Right forelimb (tissue), 1 donor: ENCODE results near the gene C3orf52.
"Not testable (repeated sequence)": the region's sequence is repeated elsewhere in the genome, so short reads cannot be mapped to it uniquely, and the experiment has no call there.

Experiments used
- DNase-seq: peaks from one replicate; pipeline ENCODE4 v3.0.0-alpha.2; 2018

C3orf52 gene, protein sequence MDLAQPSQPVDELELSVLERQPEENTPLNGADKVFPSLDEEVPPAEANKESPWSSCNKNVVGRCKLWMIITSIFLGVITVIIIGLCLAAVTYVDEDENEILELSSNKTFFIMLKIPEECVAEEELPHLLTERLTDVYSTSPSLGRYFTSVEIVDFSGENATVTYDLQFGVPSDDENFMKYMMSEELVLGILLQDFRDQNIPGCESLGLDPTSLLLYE

GRCh38 chr3:112086076-112086854 lies at the start of gene C3orf52:
TSS of gene C3orf52 (plus strand) at chr3:112086389. CDS start at chr3:112086408, 19 bp downstream.
- peak; percentile 81 for DNase-seq

DNA sequence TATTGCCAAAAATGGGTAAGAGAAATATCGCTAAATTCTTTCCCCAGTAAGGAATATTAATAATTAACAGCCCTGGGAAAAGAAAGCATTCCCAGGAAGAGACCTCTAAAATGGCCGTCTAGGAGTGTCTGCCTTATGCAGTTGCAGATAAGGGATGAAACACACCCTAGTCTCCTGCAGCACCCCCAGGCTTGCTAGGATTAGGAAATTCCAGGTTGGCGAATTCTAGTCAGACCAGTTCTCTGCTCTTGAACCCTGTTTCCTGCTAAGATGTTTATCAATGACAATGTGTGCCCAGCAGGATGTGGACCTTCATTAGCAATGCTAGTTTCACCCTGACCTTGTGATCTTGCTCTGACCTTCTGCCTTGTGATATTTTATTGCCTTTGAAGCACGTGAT lies 49.0 kb upstream of the C3orf52 start:
- DNase-seq: not testable (repeated sequence)

GRCh38 chr3:112038863-112039262 lies 47.3 kb upstream of the C3orf52 start:
- no peak for DNase-seq

GRCh38 chr3:112041321-112041720 lies 44.9 kb upstream of the C3orf52 start:
- DNase-seq: no peak

GRCh38 chr3:112042842-112043280 lies 43.3 kb upstream of the C3orf52 start:
- DNase-seq: no peak

- peak; percentile 47 for DNase-seq
Observed at GRCh38 chr3:112043621-112044201, 42.5 kb upstream of the C3orf52 start.

- DNase-seq: no peak
Observed at GRCh38 chr3:112046599-112046998, 39.6 kb upstream of the C3orf52 start.

DNA sequence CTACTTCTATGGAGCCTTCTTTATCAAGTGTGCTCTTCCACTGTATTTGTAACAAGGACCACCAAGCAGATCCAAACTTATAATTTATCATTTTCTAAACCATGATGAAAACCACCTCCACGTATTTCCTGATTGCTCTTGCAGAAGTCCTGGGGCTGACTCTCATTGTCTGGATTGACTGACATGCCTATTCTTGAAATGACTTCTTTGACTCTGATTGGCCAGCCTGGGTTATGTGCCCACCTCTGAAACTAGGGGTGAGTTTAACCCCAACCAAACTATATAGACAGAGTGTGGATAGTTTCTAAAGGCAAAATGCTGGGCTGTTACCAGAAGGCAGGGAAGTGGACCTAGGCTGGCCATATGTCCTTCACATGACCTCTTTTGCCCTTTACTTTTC lies 38.9 kb upstream of the C3orf52 start:
- no peak for DNase-seq

DNA sequence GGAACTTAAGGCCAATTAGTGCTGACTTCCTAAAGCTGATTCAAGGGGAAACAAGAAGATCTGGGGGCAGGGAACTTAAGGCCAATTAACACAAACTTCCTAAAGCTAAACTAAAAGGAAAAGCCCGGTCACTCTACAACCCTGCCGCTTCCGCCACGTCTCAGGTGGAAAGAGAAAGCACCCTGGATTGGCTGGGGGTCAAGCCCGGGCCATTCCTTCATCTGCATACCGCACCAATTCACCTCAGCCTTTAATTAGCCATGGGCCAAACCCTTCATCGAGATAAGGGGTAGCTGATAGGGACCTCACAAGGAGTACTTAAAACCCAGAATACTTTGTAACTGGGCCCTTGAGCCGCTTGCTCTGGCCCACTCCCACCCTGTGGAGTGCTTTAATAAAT lies 37.3 kb upstream of the C3orf52 start:
- no peak for DNase-seq

- no peak for DNase-seq
Observed at GRCh38 chr3:112053229-112053628, 33.0 kb upstream of the C3orf52 start.

DNA sequence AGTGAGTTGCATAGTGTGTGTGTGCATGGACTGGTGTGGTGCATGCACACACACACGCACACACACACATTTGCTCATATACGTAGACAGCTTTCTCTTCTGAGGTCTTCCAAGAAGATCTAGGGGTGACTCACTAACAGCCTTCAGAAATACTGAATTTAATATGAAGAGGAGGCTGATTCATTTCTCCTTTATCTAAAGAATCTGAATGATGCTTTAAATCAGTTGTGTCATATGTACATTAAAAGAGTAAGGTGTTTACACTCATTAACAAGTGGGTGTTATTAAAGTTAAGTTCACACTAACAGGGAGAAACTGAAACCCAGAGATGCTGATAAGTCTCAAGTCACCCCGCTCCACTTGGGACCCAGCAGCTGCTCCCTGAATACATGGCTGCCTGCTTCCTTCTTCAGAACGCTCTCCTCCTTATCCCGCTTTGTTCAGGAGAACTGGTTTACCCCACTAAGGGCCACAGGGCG lies 29.7 kb upstream of the C3orf52 start:
- DNase-seq: no peak

GRCh38 chr3:112059497-112059896 lies 26.7 kb upstream of the C3orf52 start:
- no peak for DNase-seq

DNA sequence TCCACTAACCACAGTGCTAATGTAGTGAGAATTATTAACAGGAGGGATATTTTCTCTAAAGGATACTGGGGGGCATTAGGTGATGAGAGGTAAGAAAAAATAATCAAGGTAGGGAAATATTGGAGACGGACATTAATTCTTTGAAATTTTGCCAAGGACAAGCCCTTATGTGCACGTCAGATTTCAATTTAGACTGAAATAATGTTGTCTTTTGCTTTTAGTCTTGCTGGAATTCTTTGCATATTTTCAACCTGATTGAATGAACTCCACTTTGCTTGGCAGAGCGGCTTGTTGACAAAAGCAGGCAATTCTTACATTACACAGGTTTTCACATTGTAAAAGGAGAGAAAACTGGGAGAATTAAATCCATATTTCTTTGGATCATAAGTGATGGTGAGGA lies 25.0 kb upstream of the C3orf52 start:
- DNase-seq: no peak

DNA sequence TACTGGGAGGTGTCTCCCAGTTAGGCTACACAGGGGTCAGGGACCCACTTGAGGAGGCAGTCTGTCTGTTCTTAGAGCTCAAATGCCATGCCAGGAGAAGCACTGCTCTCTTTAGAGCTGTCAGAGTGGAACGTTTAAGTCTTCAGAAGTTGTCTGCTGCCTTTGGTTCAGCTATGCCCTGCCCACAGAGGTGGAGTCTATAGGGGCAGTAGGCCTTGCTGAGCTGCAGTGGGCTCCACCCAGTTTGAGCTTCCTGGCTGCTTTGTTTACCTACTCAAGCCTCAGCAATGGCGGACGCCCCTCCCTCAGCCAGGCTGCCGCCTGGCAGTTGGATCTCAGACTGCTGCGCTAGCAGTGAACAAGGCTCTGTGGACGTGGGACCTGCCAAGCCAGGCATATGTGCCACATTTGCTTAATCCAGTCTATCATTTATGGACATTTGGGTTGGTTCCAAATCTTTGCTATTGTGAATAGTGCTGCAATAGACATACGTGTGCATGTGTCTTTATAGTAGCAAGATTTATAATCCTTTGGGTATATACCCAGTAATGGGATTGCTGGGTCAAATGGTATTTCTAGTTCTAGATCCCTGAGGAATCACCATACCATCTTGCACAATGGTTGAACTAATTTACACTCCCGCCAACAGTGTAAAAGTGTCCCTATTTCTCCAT lies 13.7 kb upstream of the C3orf52 start:
- not testable (repeated sequence) for DNase-seq

GRCh38 chr3:112074006-112074405 lies 12.2 kb upstream of the C3orf52 start:
- no peak for DNase-seq

DNA sequence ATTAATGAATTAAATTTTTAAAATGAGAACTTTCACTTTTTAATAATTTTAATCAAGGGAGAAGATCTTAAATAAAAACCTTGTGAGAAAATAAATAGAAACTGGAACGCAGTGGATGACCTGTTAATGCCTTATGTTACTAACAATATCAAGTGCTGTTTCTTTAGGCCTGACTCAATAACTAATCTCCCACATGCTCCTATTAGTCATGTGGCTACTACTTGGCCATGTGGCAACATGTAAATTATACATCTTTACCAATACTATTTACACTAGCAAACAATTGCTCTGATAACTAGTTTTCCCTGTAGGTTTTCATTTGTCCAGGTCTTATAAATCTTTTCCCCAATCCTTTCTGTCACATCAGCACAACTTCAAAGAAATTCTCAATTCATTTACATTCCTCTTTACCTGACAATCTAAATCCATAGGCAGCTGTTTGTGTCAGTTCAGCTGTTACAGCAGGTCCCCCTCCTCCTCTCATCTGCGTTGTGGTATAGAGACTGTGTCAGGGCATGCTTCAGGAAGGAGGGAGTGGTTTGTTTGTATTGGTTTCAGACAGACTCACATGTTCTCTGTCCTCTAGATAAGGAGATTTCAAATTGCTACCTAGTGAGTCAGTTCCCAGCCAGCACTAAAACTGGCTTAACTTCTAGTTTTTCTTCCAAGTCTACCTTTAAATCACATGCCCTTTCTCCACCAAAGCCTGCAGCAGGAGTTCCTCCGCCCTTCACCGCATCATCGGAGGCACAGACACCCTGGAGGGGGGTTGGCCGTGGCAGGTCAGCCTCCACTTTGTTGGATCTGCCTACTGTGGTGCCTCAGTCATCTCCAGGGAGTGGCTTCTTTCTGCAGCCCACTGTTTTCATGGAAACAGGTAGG lies 11.3 kb upstream of the C3orf52 start:
- DNase-seq: no peak

DNA sequence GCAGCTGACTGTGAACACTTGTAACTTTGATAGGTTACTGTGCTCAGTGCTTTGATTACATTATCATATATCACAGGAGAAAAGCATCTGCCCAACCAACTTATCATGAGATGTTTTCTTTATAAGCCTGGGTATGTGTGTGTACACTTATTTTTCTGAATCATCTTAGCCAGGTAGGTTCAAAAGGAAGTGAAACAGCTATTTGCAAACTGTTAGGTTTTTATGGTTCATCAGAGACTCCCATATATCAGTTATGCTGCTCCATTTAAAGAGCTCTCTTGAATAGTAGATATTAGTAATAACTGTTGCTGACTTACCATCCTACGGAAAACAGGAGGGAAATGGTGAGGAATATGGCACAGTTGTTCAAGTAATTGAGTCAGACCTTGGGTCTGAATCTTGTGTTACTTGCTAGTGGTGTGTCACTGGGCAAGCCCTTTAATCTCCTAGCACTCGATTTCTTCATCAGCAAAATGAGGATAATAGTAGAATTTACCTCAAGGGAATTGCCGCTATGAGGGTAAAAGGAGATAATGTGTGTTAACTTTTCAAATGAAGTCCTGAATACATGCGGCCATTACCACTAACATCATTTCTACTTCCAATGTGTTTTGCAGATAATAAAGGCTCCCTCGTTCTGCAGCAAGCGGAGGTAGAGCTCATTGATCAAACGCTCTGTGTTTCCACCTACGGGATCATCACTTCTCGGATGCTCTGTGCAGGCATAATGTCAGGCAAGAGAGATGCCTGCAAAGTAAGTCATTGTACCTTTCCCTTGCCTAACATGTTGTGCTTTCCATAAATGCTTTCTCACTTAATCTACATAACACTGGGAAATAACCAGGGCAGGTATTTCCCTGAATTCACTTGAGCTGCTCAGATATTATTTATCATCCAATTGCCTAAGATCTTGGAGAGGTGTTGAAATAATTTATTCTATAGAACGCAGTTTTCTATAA lies 7.8 kb upstream of the C3orf52 start:
- DNase-seq: no peak

DNA sequence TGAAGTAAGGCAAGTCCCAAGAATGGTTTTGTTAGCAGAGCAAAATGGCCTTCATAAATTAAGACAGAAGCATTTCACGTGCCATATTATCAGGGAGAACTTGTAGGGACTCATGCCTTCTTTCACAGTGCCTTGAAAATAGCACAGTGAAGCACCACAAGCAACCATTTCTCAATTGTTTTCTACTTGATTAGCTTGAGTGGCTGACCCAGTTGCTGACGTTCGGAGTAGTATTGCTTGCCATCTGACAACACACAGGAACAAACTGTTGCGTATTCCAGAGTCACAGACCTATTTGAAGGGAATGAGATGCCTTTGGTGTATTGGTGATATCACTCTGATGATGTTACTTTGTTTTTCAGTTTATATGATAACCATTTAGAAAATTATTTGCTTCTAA lies 3.0 kb upstream of the C3orf52 start:
- DNase-seq: no peak

DNA sequence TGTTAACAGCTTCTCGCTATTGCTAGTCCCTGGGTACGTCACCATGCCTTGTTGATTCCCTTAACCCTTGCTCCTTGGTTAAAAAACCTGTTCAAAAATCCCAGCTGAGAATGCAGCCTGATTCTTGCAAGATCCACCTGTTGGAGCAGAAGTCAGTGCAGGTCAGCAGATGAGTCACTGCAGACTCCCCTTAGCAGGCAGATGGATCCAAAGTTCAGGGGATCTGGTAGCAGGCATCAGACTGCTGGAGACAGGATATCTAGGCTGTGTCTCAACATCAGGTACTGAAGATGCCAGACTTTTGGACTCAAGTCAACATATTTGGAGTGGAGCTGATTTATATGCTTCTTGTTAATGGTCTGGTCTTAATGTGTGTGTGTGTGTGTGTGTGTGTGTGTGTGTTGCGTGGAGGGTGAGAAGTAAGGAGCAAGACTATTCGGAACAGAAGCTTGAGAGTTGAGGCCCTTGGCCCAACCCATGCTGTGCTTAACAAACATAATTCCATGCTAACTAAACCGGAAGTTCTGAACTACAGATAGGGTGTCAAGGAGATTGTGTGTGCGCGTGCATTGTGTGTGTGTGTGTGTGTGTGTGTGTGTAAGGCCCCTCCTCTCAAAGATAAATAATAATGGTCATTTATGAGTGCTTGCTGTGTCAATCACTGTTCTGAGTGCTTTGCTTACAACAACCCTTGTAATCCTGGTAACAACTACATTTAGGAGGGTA lies 1.0 kb upstream of the C3orf52 start:
- DNase-seq: no peak

DNA sequence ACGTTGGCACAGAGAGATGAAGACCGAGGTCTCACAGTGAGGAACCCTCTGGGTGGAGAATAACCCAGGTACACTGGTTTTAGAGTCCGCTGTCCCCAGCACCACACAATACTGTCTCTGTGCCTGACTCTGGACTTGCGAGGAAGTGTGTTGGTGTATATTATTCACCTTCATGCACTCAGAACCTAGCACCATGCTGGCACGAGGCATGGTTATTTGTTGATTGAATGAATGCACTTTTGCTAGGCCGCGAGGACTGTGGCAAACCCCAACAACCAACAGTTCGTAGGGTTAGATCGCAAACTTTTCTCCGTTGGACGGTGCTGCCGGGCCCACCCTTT lies 484 bp upstream of the C3orf52 start:
- DNase-seq: no peak
